CD14-positive monocyte (primary cell): ENCODE measurements around the gene DENND4B. TPM values are rescaled to one million over a fixed set of nuclear protein-coding genes. Genes with fewer than 3 reads are reported as not detected.
A peak's percentile ranks its signal among the peaks of the same experiment; 100 is the strongest.

ENCODE experiments used
- DNase-seq, 3 donors: peaks; one replicate each; pipeline ENCODE4 v3.0.0-alpha.2; 2011 to 2022
- H2AFZ ChIP-seq: 2 replicates; pipeline ENCODE4 v1.6.0; 2012; ENCODE audit warnings: mild to moderate bottlenecking, low read depth, low read length, inconsistent platforms; ENCODE audit not compliant: insufficient read depth, poor library complexity, severe bottlenecking
- H3K27ac ChIP-seq, 2 donors: 1 replicate in 1 of 2; 2 replicates in 1 of 2; pipeline ENCODE4 v1.5.1; 2012 to 2013; ENCODE audit warnings: low read length in 2 of 2, control low read depth in 1 of 2, inconsistent platforms in 1 of 2, low read depth in 1 of 2, mild to moderate bottlenecking in 1 of 2
- H3K27me3 ChIP-seq, 2 donors: one replicate each; pipeline versions ENCODE4 v1.6.0 to v1.6.1; 2011 to 2013; ENCODE audit warnings: low read length in 2 of 2; ENCODE audit not compliant: control insufficient read depth in 2 of 2, insufficient read depth in 2 of 2
- H3K36me3 ChIP-seq, 2 donors: replicated peaks in 1 of 2; 1 replicate in 1 of 2; 2 replicates in 1 of 2; pipeline versions ENCODE4 v1.5.1 to v1.6.1; 2012 to 2013; ENCODE audit warnings: low read length in 2 of 2, control low read depth in 1 of 2, inconsistent platforms in 1 of 2, mild to moderate bottlenecking in 1 of 2; ENCODE audit not compliant: insufficient read depth in 2 of 2, control insufficient read depth in 1 of 2
- H3K4me1 ChIP-seq, 2 donors: 1 replicate in 1 of 2; 2 replicates in 1 of 2; pipeline versions ENCODE4 v1.5.1 to v1.6.1; 2012 to 2013; ENCODE audit warnings: low read length in 2 of 2, control low read depth in 1 of 2, inconsistent platforms in 1 of 2, mild to moderate bottlenecking in 1 of 2, moderate library complexity in 1 of 2; ENCODE audit not compliant: insufficient read depth in 2 of 2, control insufficient read depth in 1 of 2
- H3K4me2 ChIP-seq: replicated peaks from 2 replicates; pipeline ENCODE3; 2012; ENCODE audit warnings: low read length, moderate library complexity, mild to moderate bottlenecking; ENCODE audit not compliant: poor library complexity, severe bottlenecking; ENCODE audit errors: extremely low read depth
- H3K4me3 ChIP-seq, 3 experiments: fragments of 200-600 bp in 1 of 3; sonication (generic) in 1 of 3; replicated peaks in 1 of 3; 1 replicate in 2 of 3; 2 replicates in 1 of 3; pipeline ENCODE4 v1.5.1; 2011 to 2013; ENCODE audit warnings: low read length in 3 of 3, mild to moderate bottlenecking in 3 of 3, control low read depth in 2 of 3, low read depth in 2 of 3, inconsistent platforms in 1 of 3, moderate library complexity in 1 of 3
- H3K79me2 ChIP-seq: 2 replicates; pipeline ENCODE4 v1.6.0; 2012; ENCODE audit warnings: mild to moderate bottlenecking, control low read depth, inconsistent platforms, low read length, moderate library complexity; ENCODE audit not compliant: insufficient read depth
- H3K9ac ChIP-seq: 2 replicates; pipeline ENCODE4 v1.6.0; 2017; ENCODE audit warnings: low read length, mild to moderate bottlenecking; ENCODE audit not compliant: insufficient read depth, poor library complexity, severe bottlenecking
- H3K9me3 ChIP-seq, 2 donors: replicated peaks in 1 of 2; 1 replicate in 1 of 2; 2 replicates in 1 of 2; pipeline versions ENCODE4 v1.5.1 to v1.6.1; 2012 to 2013; ENCODE audit warnings: low read length in 2 of 2, control low read depth in 1 of 2; ENCODE audit not compliant: control insufficient read depth in 1 of 2, insufficient read depth in 1 of 2
- H4K20me1 ChIP-seq: 2 replicates; pipeline ENCODE4 v1.6.0; 2012; ENCODE audit warnings: mild to moderate bottlenecking, low read length, control low read depth, moderate library complexity; ENCODE audit not compliant: insufficient read depth
- H3K27ac Mint-ChIP-seq, 7 donors: one replicate each; pipeline ENCODE4 v1.8.0; 2020; ENCODE audit warnings: mild to moderate bottlenecking in 7 of 7, mixed read lengths in 7 of 7, moderate library complexity in 6 of 7, inconsistent platforms in 2 of 7
- H3K27me3 Mint-ChIP-seq, 3 donors: one replicate each; pipeline ENCODE4 v1.8.0; 2021 to 2022; ENCODE audit warnings: low read depth in 3 of 3, mild to moderate bottlenecking in 3 of 3, mixed read lengths in 3 of 3, moderate library complexity in 3 of 3, inconsistent platforms in 1 of 3
- H3K36me3 Mint-ChIP-seq, 2 donors: one replicate each; pipeline ENCODE4 v1.8.0; 2020; ENCODE audit warnings: mixed read lengths in 2 of 2, inconsistent platforms in 1 of 2, mild to moderate bottlenecking in 1 of 2
- H3K4me1 Mint-ChIP-seq: one replicate; pipeline ENCODE4 v1.8.0; 2020; ENCODE audit warnings: mild to moderate bottlenecking, mixed read lengths
- H3K4me3 Mint-ChIP-seq, 2 donors: one replicate each; pipeline ENCODE4 v1.8.0; 2020; ENCODE audit warnings: mild to moderate bottlenecking in 2 of 2, mixed read lengths in 2 of 2, moderate library complexity in 1 of 2
- H3K9me3 Mint-ChIP-seq, 7 donors: one replicate each; pipeline ENCODE4 v1.8.0; 2020 to 2022; ENCODE audit warnings: mixed read lengths in 7 of 7, mild to moderate bottlenecking in 6 of 7, moderate library complexity in 6 of 7, inconsistent platforms in 2 of 7
- WGBS: methylation state at CpG from one replicate; pipeline ENCODE4 v1.1.5; 2013; ENCODE audit warnings: missing lambda C conversion rate; ENCODE audit not compliant: insufficient coverage; 5-methylcytosine and 5-hydroxymethylcytosine counted together
- intact Hi-C, 2 donors: fragments of 100-400 bp; cut with micrococcal nuclease; formaldehyde crosslinking; loops; one replicate each; pipeline versions ENCODE4 v1.15.0 to v1.15.1; 2023
- polyA plus RNA-seq, 3 donors: library from polyadenylated mRNA; depleted of rRNA in 1 of 3; unstranded in 2 of 3; stranded (reverse) in 1 of 3; fragments of 300-500 nt in 2 of 3; fragments of >200 nt in 1 of 3; fragmentation: Illumina TruSeq in 2 of 3; gene quantifications; 1 replicate in 2 of 3; 2 replicates in 1 of 3; pipeline ENCODE4 v1.2.3, GENCODE V29; 2012 to 2021
- TF ChIP-seq, protein P1 (sequence below): fragments of 200-600 bp; IDR thresholded peaks from one replicate; pipeline ENCODE4 v1.8.0; 2022; ENCODE audit warnings: antibody characterized with exemption, mild to moderate bottlenecking

Gene DENND4B
- polyA plus RNA-seq, 3 donors = 7.8 to 324 (median 10.9) TPM

DNA sequence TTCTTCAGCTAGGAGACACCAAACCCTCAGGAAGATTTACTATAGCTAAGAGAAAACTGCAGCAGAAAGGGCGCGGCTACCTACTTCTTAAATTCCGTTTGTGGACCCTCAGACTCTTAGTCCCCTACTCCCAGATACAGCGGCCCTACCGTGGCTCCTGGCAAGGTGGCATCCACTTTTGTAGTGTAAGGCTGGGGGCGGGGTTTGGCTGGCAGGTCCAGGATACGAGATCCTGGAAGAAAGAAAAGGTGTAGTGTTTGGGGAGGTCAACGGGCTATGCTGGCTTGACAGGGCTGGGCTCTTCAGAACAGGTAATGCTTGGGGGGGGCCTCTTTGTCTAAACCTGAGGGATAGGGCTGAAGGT lies 21.5 kb upstream of the DENND4B start:
- H3K4me1 ChIP-seq = peaks cover 36 to 50% of the 10 kb centered on the region in 2 donors

DNA sequence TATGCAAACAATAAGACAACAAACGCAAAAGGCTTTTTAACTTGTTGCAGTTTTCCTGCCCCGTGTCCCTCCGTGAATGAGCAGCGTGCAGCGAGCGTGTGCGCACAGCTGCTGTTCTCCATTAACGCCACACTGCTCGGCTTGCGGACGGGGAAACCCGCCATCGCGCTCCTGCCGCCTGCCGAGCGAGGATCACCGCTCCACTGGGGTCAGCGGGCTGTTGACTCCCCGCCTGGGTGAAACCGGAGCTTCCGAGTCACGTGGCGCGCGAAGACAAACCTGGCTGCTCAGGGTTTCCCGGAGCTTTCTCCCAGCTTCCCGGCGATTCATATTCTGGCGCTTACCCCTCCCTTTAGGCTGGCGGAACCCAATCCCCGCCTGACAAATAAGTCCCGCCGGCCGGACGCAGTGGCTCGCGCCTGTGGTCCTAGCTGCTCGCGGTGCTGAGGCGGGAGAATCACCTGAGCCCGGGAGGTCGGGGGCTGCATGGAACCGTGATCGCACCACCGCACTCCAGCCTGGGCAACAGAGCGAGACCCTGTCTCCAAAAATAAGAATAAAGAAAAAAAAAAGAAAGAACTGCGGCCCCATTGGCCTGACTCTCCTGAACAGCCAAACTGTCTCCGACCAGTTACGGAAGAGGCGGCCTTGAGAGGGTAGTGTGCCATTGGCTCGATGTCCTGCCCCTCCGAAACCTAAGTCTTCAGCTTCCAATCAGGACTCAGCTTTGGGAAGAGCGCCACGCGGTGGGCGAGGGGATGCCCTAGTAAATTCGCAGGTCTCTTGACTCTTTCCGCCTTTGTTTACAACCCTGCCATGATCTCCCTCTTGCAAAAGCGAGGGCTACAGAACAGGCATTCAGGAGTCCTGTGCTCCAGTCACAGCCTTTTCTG lies 20.8 kb upstream of the DENND4B start, which contains the start of gene CREB3L4:
Gene CREB3L4, plus strand, starts transcription at position 796 of the 893 bp plus-strand sequence. CDS start 624 bp downstream, outside the sequence.
- Histone ChIP-seq H3K4me2 (peak within 1 kb of the TSS; percentile 92), H2AFZ (peak within 1 kb of the TSS; percentile 96), H3K9ac (peak within 1 kb of the TSS; percentile 71), H3K4me3 (peak within 1 kb of the TSS; percentile 67 to 91 (median 81)), H3K27me3 (no peaks in the 10 kb centered on the region), H3K36me3 (no peaks in the 10 kb centered on the region), H3K27ac (peak within 1 kb of the TSS; percentile 86 to 89), H3K79me2 (peaks cover 49% of the 10 kb centered on the region), H4K20me1 (peaks cover 2% of the 10 kb centered on the region), H3K4me1 (peaks cover 42 to 50% of the 10 kb centered on the region in 2 donors), H3K9me3 (no peaks in the 10 kb centered on the region)
- WGBS = under 1% methylated on average over 57 of the region's 60 CpGs
- Mint-ChIP-seq H3K36me3 (no peaks in the 10 kb centered on the region), H3K27me3 (peaks cover 2 to 4% (median 2%) of the 10 kb centered on the region in 3 donors), H3K27ac (peak within 1 kb of the TSS; percentile 91 to 98 (median 97)), H3K9me3 (no peaks in the 10 kb centered on the region), H3K4me1 (peaks cover 54% of the 10 kb centered on the region), H3K4me3 (peak within 1 kb of the TSS; percentile 95 to 97)
- DNase-seq = peak; percentile 90 to 94 (median 93)
- TF ChIP-seq, protein P1, sequence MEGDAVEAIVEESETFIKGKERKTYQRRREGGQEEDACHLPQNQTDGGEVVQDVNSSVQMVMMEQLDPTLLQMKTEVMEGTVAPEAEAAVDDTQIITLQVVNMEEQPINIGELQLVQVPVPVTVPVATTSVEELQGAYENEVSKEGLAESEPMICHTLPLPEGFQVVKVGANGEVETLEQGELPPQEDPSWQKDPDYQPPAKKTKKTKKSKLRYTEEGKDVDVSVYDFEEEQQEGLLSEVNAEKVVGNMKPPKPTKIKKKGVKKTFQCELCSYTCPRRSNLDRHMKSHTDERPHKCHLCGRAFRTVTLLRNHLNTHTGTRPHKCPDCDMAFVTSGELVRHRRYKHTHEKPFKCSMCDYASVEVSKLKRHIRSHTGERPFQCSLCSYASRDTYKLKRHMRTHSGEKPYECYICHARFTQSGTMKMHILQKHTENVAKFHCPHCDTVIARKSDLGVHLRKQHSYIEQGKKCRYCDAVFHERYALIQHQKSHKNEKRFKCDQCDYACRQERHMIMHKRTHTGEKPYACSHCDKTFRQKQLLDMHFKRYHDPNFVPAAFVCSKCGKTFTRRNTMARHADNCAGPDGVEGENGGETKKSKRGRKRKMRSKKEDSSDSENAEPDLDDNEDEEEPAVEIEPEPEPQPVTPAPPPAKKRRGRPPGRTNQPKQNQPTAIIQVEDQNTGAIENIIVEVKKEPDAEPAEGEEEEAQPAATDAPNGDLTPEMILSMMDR = peak; percentile 26
- intact Hi-C loops = loop anchor here in 1 of 2 donors (1.0 kb wide), 1 partner anchor 10 kb away; no protein-coding TSS in a partner anchor

More for the DNA sequence above, 21.5 kb upstream of the DENND4B start:
- Histone ChIP-seq H3K27ac (peak overlapping the region; percentile 86 to 89), H3K79me2 (peaks cover 43% of the 10 kb centered on the region), H3K9ac (peak overlapping the region; percentile 68), H3K36me3 (peaks cover 0 to 2% of the 10 kb centered on the region in 2 donors), H3K9me3 (no peaks in the 10 kb centered on the region), H3K4me2 (peak overlapping the region; percentile 92), H4K20me1 (no peaks in the 10 kb centered on the region), H3K27me3 (no peaks in the 10 kb centered on the region), H2AFZ (peak overlapping the region; percentile 96), H3K4me3 (peak overlapping the region; percentile 36 to 91 (median 81))
- H3K4me1 Mint-ChIP-seq = peaks cover 54% of the 10 kb centered on the region
- H3K27me3 Mint-ChIP-seq = peaks cover 2 to 4% (median 2%) of the 10 kb centered on the region in 3 donors
- intact Hi-C loops = loop anchor here in 1 of 2 donors (1.0 kb wide), 1 partner anchor 11 kb away; no protein-coding TSS in a partner anchor
- no peak for DNase-seq
- H3K27ac Mint-ChIP-seq = peak overlapping the region; percentile 85 to 97 (median 96)
- whole genome bisulfite sequencing = 0% methylated on average over 1 of the region's 8 CpGs
- peak overlapping the region; percentile 95 to 97 for H3K4me3 Mint-ChIP-seq
- no peaks in the 10 kb centered on the region for H3K9me3 Mint-ChIP-seq
- TF ChIP-seq, protein P1 = peak; percentile 7
- no peaks in the 10 kb centered on the region for H3K36me3 Mint-ChIP-seq
